Ramos (cell line): Measurements from ENCODE around the gene C19orf73.
"Not testable (repeated sequence)": the region's sequence is repeated elsewhere in the genome, so short reads cannot be mapped to it uniquely, and the experiment has no call there.

Experiments
- in situ Hi-C: fragments of 300-500 bp; cut with MboI; formaldehyde crosslinking; loops from one replicate; pipeline ENCODE4 v1.14.3; 2022; ENCODE audit warnings: low sequenced_read_pairs; ENCODE audit not compliant: unreplicated experiment

The C19orf73 gene

GRCh38 chr19:49125025-49125731 is 6.2 kb upstream of the C19orf73 start:
- in situ Hi-C loops: no loop called here

GRCh38 chr19:49123285-49123684 is 4.3 kb upstream of the C19orf73 start:
- in situ Hi-C loops: not testable (repeated sequence)

- in situ Hi-C loops: not testable (repeated sequence)
Observed at GRCh38 chr19:49121841-49122240, 2.9 kb upstream of the C19orf73 start.

- in situ Hi-C loops: no loop called here
Observed at GRCh38 chr19:49120868-49121267, 1.9 kb upstream of the C19orf73 start.

DNA sequence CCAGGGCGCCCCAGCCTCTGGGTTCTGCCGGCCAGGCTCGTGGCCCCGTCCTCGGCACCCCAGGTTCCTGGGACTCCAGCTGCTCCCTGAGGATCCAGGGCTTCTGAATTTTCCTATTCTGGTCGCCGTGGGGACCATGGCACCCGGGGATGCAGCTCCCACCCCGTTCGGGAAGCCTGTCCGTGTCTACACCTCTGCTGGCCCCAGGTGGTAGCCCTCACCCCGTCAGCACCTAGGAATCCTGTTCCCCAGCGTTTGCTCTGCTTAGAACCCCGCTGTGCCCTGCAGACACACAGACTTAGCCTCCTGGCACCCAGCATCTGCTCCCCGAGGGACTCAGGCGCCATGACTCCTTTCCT is 1.4 kb upstream of the C19orf73 start:
- in situ Hi-C loops: no loop called here

DNA sequence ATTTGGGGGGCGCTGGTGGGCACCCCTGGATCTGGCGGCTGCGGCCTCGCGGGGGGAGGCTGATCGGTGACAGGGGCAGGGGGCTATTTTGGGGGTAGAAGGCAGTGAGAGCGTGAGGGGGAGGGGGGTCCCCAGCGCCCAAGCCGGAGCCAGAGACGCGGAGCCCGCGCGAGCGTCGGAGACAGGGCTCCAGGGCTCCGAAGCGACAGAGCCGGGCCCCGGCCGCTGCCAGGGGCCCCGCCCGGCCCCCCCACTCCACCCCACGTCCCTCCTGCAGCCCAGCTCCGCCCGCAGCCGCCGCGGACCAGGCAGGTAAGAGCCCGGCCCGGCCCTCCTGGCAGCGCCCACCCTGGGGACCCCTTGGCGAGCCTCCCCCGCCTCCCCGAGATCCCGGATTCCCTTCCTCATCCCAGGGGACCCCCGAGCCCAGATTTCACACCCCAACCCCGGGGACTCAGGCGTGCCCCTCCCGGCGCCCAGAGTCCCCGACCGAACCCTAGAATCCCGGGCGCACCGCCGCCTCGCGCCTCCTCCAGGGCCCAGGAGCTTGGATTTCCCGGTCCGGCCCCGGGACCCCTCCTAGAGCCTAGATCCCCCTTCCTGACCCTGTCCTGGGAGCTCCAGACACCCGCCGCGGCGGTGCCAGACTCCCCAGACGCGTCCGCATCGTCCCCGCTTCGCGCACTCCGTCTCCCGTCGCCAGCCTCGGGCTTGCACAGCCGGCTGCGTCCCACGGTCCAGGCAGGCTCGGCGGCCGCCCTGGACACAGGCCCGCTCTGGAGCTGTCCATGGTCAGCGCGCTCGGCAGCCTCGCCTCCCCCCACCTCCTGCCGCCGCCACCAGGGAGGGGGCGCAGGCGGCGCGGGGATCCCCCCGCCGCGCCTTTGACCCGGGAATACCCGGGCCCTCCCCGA is 725 bp upstream of the C19orf73 start, which contains the start of gene PPFIA3:
TSS of gene PPFIA3 (plus strand) at position 134 of the 914 bp plus-strand sequence. CDS start 8,330 bp downstream, outside the sequence.
- in situ Hi-C loops: no loop called here

DNA sequence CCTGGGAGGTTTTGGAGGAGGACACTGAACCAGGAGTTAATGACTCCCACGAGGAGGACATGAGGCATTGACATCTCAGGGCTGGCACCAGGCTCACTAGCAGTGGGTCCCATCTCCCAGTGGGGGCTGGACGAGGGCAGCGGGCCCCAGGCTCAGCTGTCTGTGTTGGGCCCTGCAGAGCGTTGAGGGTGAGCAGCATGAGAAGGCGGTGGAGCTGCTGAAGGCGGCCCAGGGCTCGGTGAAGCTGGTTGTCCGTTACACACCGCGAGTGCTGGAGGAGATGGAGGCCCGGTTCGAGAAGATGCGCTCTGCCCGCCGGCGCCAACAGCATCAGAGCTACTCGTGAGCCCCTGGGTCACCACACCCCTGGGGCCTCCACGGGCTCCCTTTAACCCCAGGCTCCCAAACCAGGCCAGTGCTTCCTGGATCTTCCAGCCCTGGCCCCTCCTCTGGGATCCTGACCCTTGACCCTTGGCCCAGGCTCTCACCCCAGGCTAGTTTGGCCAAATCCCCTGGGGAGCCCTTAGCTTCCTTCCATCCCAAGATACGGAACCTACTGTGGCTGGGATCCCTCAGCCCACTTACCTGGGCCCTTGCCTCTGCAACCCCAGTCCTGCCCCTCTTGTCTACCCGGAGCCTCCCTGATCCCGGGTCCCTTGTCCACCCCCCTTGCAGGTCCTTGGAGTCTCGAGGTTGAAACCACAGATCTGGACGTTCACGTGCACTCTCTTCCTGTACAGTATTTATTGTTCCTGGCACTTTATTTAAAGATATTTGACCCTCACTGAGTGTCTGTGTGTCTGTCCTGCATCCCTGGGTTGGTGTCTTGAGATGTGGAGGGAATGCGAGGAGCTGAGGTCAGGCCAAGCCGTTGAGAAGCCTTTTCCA is 1.0 kb downstream of the C19orf73 start:
- in situ Hi-C loops: no loop called here

DNA sequence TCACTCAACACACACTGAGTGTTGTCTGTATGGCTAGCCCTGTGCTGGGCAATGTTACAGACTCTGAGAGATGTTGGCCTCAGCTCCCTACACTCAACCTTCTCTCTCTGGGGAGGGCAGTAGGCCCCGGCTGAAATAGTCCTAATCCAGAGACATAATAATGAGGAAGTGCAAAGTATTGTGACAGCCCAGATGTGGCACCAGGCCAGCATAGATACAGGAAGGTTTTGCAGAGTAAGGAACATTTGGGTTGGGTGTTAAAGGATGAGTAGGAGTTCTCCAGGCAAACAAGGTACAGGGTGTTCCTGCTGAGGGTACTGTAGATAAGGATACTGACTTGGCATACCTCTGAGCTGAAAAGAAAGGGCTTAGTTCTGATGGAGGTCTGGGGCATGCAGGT is 2.4 kb downstream of the C19orf73 start:
- in situ Hi-C loops: no loop called here

- in situ Hi-C loops: no loop called here
Observed at GRCh38 chr19:49114630-49115363, 4.1 kb downstream of the C19orf73 start.

GRCh38 chr19:49113762-49114629 is 4.9 kb downstream of the C19orf73 start, which contains the start of gene LIN7B:
LIN7B (plus strand) TSS chr19:49114370; CDS start chr19:49114405, 35 bp downstream.
- in situ Hi-C loops: no loop called here

DNA sequence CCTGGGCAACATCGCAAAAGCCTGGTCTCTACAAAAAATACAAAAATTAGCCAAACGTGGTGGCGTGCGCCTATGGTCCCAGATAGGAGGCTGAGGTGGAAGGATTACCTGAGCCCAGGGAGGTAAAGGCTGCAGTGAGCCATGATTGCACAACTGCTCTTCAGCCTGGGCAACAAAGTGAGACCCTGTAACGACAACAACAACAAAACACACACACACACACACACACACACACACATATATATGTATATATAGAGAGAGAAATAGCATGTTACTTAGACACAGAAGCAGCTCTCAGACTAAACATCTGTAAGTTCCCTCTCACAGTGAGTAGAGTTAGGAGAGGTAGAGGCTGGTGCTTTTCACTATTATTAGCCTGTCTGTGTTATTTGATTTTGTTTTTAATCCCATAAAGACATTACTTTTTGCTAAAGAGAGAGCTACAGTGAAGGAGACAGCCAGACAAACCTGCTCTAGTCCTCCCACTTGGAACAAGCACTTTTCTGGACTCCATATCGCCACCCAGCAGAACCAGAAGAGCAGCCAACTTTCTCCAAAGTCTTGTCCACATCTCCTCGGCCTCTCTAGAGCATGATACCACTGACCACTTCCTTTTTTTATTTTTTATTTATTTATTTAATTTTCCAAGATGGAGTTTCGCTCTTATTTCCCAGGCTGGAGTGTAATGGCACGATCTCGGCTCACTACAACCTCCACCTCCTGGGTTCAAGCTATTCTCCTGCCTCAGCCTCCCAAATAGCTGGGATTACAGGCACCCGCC is 7.5 kb downstream of the C19orf73 start:
- in situ Hi-C loops: no loop called here

GRCh38 chr19:49110567-49110966 is 8.4 kb downstream of the C19orf73 start:
- in situ Hi-C loops: no loop called here

- in situ Hi-C loops: no loop called here
Observed at GRCh38 chr19:49109569-49110233, 9.2 kb downstream of the C19orf73 start.

DNA sequence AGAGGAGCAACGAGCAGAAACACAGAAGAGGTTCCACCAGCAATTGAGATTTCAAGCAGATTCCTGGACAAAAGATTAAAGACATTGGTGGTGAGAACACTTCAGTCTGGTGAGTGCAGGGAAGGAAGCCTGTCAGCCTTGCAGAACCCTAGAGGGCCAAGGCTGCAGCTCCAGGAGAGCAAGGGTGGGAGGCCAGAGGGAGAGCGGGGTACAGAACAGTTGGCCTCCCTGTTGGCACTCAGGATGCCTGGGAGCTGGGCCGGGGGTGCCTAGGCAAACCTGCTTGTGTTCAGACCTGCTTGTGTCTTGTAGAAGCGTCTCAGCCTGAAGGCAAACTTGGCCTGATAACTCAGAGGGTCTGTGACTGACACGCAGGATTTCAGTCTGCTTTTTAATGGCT is 9.9 kb downstream of the C19orf73 start:
- in situ Hi-C loops: no loop called here

DNA sequence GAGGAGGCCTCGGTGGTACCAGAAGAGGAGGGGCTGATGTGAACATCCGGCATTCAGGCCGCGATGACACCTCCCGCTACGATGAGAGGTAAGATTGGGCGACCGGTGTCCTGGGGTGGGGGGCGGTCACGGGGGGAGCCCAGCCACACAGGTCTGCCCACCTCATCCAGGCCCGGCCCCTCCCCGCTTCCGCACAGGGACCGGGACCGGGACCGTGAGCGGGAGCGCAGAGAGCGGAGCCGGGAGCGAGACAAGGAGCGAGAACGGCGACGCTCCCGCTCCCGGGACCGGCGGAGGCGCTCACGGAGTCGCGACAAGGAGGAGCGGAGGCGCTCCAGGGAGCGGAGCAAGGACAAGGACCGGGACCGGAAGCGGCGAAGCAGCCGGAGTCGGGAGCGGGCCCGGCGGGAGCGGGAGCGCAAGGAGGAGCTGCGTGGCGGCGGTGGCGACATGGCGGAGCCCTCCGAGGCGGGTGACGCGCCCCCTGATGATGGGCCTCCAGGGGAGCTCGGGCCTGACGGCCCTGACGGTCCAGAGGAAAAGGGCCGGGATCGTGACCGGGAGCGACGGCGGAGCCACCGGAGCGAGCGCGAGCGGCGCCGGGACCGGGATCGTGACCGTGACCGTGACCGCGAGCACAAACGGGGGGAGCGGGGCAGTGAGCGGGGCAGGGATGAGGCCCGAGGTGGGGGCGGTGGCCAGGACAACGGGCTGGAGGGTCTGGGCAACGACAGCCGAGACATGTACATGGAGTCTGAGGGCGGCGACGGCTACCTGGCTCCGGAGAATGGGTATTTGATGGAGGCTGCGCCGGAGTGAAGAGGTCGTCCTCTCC is 11.1 kb downstream of the C19orf73 start:
- in situ Hi-C loops: no loop called here

GRCh38 chr19:49106648-49107135 is 12.3 kb downstream of the C19orf73 start:
- in situ Hi-C loops: no loop called here
